Prostate gland (tissue), 2 donors: ENCODE measurements around the gene AQP1.

Source experiments
- POLR2AphosphoS5 ChIP-seq: sonication (generic); formaldehyde crosslinking; IDR thresholded peaks from one replicate; pipeline ENCODE4 v1.6.1; 2017; ENCODE audit warnings: antibody characterized with exemption
- TF ChIP-seq, protein P1 (sequence below), 4 experiments: fragments of 200-600 bp in 2 of 4; fragments of 450-650 bp in 2 of 4; sonication (generic) in 2 of 4; IDR thresholded peaks; 1 replicate in 3 of 4; 2 replicates in 1 of 4; pipeline ENCODE4 v1.5.1; 2016 to 2019; ENCODE audit warnings: antibody characterized with exemption in 4 of 4, mild to moderate bottlenecking in 2 of 4, moderate library complexity in 2 of 4

- TF ChIP-seq, protein P1, sequence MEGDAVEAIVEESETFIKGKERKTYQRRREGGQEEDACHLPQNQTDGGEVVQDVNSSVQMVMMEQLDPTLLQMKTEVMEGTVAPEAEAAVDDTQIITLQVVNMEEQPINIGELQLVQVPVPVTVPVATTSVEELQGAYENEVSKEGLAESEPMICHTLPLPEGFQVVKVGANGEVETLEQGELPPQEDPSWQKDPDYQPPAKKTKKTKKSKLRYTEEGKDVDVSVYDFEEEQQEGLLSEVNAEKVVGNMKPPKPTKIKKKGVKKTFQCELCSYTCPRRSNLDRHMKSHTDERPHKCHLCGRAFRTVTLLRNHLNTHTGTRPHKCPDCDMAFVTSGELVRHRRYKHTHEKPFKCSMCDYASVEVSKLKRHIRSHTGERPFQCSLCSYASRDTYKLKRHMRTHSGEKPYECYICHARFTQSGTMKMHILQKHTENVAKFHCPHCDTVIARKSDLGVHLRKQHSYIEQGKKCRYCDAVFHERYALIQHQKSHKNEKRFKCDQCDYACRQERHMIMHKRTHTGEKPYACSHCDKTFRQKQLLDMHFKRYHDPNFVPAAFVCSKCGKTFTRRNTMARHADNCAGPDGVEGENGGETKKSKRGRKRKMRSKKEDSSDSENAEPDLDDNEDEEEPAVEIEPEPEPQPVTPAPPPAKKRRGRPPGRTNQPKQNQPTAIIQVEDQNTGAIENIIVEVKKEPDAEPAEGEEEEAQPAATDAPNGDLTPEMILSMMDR (IDR thresholded peaks at IDR 0.05) = no peak
- no peak for TF ChIP-seq POLR2AphosphoS5
Observed at GRCh38 chr7:30927040-30927439, 15.4 kb downstream of the AQP1 start.
